ENCODE measurements around the gene KRTAP10-1. TPM values are rescaled to one million over a fixed set of nuclear protein-coding genes. Genes with fewer than 3 reads are reported as not detected.

The KRTAP10-1 gene
- total and polyA plus RNA-seq, 9 of the 15 experiments (the other 6 are each of a cell fraction or from before 2014, with no cell fraction given) = not detected

GRCh38 chr21:44516828-44517174 is 23.2 kb downstream of the KRTAP10-1 start:
- Histone ChIP-seq H3K79me2 (ENCODE audit: control insufficient read depth, insufficient read depth, low read length) (no peaks in the 10 kb centered on the region), H3K36me3 (ENCODE audit: control insufficient read depth, insufficient read depth, low read length) (no peaks in the 10 kb centered on the region), H3K4me3 (peak overlapping the region; percentile 11; the same call in 1 of the 2 replicates), H3K9ac (ENCODE audit: insufficient read depth in 1 of 2, low read depth in 2 of 2, low read length in 2 of 2) (peak overlapping the region in 1 of 2 experiments; percentile 81; a peak in 2 of 4 replicates), H3K27me3 (ENCODE audit: control insufficient read depth in 2 of 2, insufficient read depth in 2 of 2, low read length in 2 of 2) (peaks cover 0 to 23% of the 10 kb centered on the region in 2 experiments; a peak in 1 of 5 replicates), H4K20me1 (replicated peaks; ENCODE audit: control insufficient read depth, insufficient read depth, low read length) (no peaks in the 10 kb centered on the region), H3K9me1 (ENCODE audit: control insufficient read depth, insufficient read depth, low read length) (no peaks in the 10 kb centered on the region), H3K4me2 (ENCODE audit: insufficient read depth, low read length) (peak overlapping the region; percentile 71), H3K4me1 (replicated peaks in 1 of 2; ENCODE audit: control insufficient read depth in 2 of 2, insufficient read depth in 2 of 2, low read length in 2 of 2) (peaks cover 0 to 31% of the 10 kb centered on the region in 2 experiments; a peak in 3 of 5 replicates), H3K9me3 (replicated peaks; ENCODE audit: control insufficient read depth, insufficient read depth, low read depth, low read length) (no peaks in the 10 kb centered on the region), H3K27ac (ENCODE audit: extremely low read depth, low read depth, low read length) (no peak overlapping the region), H2AFZ (ENCODE audit: low read depth, low read length) (peak overlapping the region; percentile 67)
- POLR2A ChIA-PET = interaction anchor here (0.9 to 1.4 kb wide), 5 partner anchors 11 to 173 kb away, joined by 3 to 5 read pairs (median 3); no protein-coding TSS in a partner anchor
- in situ Hi-C loops (cut with MboI) (loop anchor here (5.0 kb wide), 2 partner anchors 226 to 276 kb away; no protein-coding TSS in a partner anchor), intact Hi-C loops (cut with micrococcal nuclease) (loop anchor here (10.0 kb wide), 1 partner anchor 408 kb away; the partner anchor contains the start of gene ITGB2)
- TF ChIP-seq SLC30A9 (CRISPR knock-in tag; IDR thresholded peaks at IDR 0.05) (no peak), THRB (CRISPR knock-in tag; conservative IDR thresholded peaks at IDR 0.05) (0 out of 2 replicates have a peak, but pooled peaks have one; percentile 45), TRIM24 (IDR thresholded peaks at IDR 0.05) (no peak)
- TF ChIP-seq, protein P1, sequence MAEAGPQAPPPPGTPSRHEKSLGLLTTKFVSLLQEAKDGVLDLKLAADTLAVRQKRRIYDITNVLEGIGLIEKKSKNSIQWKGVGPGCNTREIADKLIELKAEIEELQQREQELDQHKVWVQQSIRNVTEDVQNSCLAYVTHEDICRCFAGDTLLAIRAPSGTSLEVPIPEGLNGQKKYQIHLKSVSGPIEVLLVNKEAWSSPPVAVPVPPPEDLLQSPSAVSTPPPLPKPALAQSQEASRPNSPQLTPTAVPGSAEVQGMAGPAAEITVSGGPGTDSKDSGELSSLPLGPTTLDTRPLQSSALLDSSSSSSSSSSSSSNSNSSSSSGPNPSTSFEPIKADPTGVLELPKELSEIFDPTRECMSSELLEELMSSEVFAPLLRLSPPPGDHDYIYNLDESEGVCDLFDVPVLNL (CRISPR knock-in tag; IDR thresholded peaks at IDR 0.05; ENCODE audit: low read depth) = no peak
- FAIRE-seq = no peak
- no peak for DNase-seq (ENCODE audit: extremely low read depth in 1 of 4, low spot score in 3 of 4)
- CTCF ChIA-PET (ENCODE audit: low intra/inter-chr PET ratio) = no interaction called here
- BruUV-seq (replicated peaks) = no TSS peak
- WGBS (ENCODE audit: insufficient coverage, low coverage, missing lambda C conversion rate) = 5% methylated on average over 10 of the region's 10 CpGs
- ATAC-seq = no peak

Data from K562 (cell line).